ENCODE results near the gene ATP4B.

The ATP4B gene

DNA sequence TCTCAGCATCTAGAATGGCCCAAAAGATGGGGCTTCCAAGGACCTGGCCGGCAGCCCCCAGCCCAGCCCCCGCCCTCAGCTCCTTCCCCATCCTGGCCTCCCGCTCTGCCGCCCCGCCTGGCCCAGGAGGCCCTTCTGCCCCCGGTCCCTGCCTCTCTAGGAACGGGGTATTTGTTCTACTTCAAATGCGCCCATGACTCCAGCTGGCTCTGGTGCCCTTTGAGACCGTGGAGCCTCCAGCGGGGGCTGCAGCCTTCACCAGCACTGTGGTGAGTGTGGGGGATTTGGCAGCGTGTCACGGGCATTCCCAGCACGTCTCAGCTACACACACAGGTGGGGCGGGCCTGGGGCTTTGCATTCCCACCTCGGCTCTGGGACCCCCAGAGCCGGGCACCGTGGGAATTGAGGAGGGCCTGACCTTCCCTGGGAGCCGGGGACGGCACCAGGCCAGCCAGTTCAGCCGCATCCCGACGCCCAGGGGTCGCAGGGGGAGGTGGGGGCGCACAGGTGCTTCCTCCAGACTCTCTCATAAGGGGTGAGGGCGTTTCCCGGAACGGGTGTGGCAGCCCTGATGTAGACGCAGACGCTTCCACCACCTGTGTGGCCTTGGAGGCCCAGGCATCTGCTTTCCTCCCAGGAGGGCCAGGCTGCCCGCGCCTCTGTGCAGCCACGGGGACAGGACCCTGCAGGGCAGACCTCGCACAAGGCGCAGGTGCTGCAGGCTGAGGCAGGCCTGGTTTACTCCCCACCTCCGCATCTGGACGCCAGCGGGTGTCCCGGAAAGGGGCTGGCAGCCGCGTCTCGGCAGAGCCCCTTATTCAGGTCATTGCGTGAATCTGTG lies 947 bp downstream of the ATP4B start:
- Histone ChIP-seq H3K9ac (ENCODE audit: low read length) (no peak overlapping the region), H3K4me3 (ENCODE audit: low read depth, low read length, poor library complexity, severe bottlenecking) (no peak overlapping the region), H3K9me2 (ENCODE audit: low read depth, low read length) (no peaks in the 10 kb centered on the region), H3K4me2 (ENCODE audit: low read length) (no peak overlapping the region), H3F3A (ENCODE audit: insufficient read depth, low read length) (no peaks in the 10 kb centered on the region), H3K27me3 (ENCODE audit: insufficient read depth, low read length) (peaks cover 9% of the 10 kb centered on the region; the same call in 1 of the 2 replicates), H3K36me3 (ENCODE audit: insufficient read depth, low read length) (no peaks in the 10 kb centered on the region), H3K79me2 (ENCODE audit: insufficient read depth, low read length) (no peaks in the 10 kb centered on the region), H3K9me3 (ENCODE audit: low read length) (peaks cover 10% of the 10 kb centered on the region; the same call in 1 of the 2 replicates), H3K27ac (ENCODE audit: low read depth, low read length, poor library complexity, severe bottlenecking) (no peak overlapping the region), H4K20me1 (ENCODE audit: insufficient read depth, low read length) (no peaks in the 10 kb centered on the region), H2AFZ (ENCODE audit: low read length) (no peak overlapping the region), H3K4me1 (ENCODE audit: insufficient read depth, low read length, severe bottlenecking) (no peaks in the 10 kb centered on the region)
- TF ChIP-seq, protein P1, sequence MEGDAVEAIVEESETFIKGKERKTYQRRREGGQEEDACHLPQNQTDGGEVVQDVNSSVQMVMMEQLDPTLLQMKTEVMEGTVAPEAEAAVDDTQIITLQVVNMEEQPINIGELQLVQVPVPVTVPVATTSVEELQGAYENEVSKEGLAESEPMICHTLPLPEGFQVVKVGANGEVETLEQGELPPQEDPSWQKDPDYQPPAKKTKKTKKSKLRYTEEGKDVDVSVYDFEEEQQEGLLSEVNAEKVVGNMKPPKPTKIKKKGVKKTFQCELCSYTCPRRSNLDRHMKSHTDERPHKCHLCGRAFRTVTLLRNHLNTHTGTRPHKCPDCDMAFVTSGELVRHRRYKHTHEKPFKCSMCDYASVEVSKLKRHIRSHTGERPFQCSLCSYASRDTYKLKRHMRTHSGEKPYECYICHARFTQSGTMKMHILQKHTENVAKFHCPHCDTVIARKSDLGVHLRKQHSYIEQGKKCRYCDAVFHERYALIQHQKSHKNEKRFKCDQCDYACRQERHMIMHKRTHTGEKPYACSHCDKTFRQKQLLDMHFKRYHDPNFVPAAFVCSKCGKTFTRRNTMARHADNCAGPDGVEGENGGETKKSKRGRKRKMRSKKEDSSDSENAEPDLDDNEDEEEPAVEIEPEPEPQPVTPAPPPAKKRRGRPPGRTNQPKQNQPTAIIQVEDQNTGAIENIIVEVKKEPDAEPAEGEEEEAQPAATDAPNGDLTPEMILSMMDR (IDR thresholded peaks at IDR 0.05; ENCODE audit: low read length) = no peak
- TF ChIP-seq EZH2 (IDR thresholded peaks at IDR 0.05; ENCODE audit: borderline replicate concordance, low read length) = no peak

DNA sequence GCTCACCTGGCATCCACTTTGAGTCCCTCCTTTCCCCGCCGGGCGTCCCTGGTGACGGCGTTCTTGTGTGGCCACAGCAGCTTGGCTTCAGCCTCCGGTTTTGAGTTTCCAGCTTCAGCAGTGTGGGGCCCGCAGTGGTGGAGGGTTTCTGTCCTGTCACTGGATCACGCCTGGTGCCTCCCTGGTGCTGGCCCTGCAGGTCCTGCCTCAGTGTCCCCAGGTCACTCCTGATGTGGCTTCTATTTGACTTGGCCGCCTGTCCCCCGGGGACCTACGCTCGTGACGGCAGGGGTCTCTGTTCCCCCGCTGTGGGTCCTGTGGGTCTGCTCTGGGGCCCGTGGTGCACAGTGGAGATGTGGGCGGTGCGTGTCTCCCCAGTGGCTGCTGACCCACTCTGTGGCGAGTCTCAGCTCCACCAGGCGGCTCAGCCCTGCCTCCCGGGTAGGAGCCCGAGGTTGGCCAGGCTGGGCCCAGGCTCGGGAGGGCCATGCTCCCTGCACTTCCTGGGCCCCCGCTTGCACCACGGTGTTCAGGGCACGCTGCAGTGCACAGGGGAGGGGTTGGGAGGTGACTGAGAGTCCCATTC lies 1.9 kb downstream of the ATP4B start:
- H3K9ac ChIP-seq (ENCODE audit: low read length) = no peak overlapping the region

DNA sequence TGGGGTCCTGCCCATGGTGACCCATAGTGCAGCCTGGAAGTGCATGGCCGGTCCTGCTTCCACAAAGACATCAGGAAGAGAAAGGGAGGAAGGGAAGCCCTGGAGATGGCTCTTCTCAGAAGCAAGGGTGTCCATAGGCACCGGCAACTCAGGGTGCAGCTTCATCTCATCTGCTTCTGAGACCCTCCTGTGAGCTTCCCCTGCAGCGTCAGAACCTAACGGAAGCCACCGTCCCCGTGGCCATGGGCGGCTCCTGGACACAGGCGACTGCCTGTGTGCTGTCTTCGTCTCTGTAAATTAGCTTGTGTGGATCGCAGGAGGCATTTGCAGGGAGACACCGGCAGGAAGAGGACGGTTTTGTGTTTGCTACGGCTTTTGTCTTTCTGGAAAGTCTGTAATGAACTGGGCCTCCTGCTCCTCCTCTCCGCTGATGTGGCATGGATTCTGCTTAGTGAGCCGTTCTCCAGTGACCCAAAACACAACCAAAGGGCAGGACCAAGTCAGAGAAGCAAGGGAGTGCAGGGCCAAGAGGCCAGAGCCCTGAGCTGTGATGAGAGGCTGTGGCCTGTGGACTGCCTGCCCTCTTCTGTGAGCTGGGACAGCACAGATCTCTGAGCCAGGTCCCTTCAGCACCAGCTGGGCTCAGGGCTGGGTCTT lies 2.5 kb downstream of the ATP4B start:
- Histone ChIP-seq H3K4me2 (ENCODE audit: low read length) (no peak overlapping the region), H3K79me2 (ENCODE audit: insufficient read depth, low read length) (no peaks in the 10 kb centered on the region), H3K36me3 (ENCODE audit: insufficient read depth, low read length) (no peaks in the 10 kb centered on the region), H3K27ac (ENCODE audit: low read depth, low read length, poor library complexity, severe bottlenecking) (no peak overlapping the region), H3K9ac (ENCODE audit: low read length) (no peak overlapping the region), H2AFZ (ENCODE audit: low read length) (no peak overlapping the region), H3K4me3 (ENCODE audit: low read depth, low read length, poor library complexity, severe bottlenecking) (no peak overlapping the region), H3K9me3 (ENCODE audit: low read length) (no peaks in the 10 kb centered on the region), H3F3A (ENCODE audit: insufficient read depth, low read length) (no peaks in the 10 kb centered on the region), H3K9me2 (ENCODE audit: low read depth, low read length) (no peaks in the 10 kb centered on the region), H3K4me1 (ENCODE audit: insufficient read depth, low read length, severe bottlenecking) (no peaks in the 10 kb centered on the region), H4K20me1 (ENCODE audit: insufficient read depth, low read length) (no peaks in the 10 kb centered on the region), H3K27me3 (ENCODE audit: insufficient read depth, low read length) (peaks cover 9% of the 10 kb centered on the region; the same call in 1 of the 2 replicates)
- TF ChIP-seq, protein P1 (IDR thresholded peaks at IDR 0.05; ENCODE audit: low read length) = no peak
- no peak for TF ChIP-seq EZH2 (IDR thresholded peaks at IDR 0.05; ENCODE audit: borderline replicate concordance, low read length)

More for the DNA sequence above, 1.9 kb downstream of the ATP4B start:
- Histone ChIP-seq H3K4me2 (ENCODE audit: low read length) (no peak overlapping the region), H2AFZ (ENCODE audit: low read length) (no peak overlapping the region), H3K9me3 (ENCODE audit: low read length) (peaks cover 3% of the 10 kb centered on the region; the same call in 1 of the 2 replicates), H3K27me3 (ENCODE audit: insufficient read depth, low read length) (peaks cover 9% of the 10 kb centered on the region; the same call in 1 of the 2 replicates), H3F3A (ENCODE audit: insufficient read depth, low read length) (no peaks in the 10 kb centered on the region), H3K79me2 (ENCODE audit: insufficient read depth, low read length) (no peaks in the 10 kb centered on the region), H3K9me2 (ENCODE audit: low read depth, low read length) (no peaks in the 10 kb centered on the region), H3K4me3 (ENCODE audit: low read depth, low read length, poor library complexity, severe bottlenecking) (no peak overlapping the region), H3K27ac (ENCODE audit: low read depth, low read length, poor library complexity, severe bottlenecking) (no peak overlapping the region), H4K20me1 (ENCODE audit: insufficient read depth, low read length) (no peaks in the 10 kb centered on the region), H3K4me1 (ENCODE audit: insufficient read depth, low read length, severe bottlenecking) (no peaks in the 10 kb centered on the region), H3K36me3 (ENCODE audit: insufficient read depth, low read length) (no peaks in the 10 kb centered on the region)
- TF ChIP-seq EZH2 (IDR thresholded peaks at IDR 0.05; ENCODE audit: borderline replicate concordance, low read length) = no peak
- TF ChIP-seq, protein P1 (IDR thresholded peaks at IDR 0.05; ENCODE audit: low read length) = no peak
